HS-5 (cell line): ENCODE data around the gene ZFYVE16.
A peak's percentile ranks its signal among the peaks of the same experiment; 100 is the strongest.
"Not testable (repeated sequence)": the region's sequence is repeated elsewhere in the genome, so short reads cannot be mapped to it uniquely, and the experiment has no call there.

Experiments
- DNase-seq: peaks from one replicate; pipeline ENCODE4 v3.0.0-alpha.2; 2012; ENCODE audit warnings: low read depth

Gene ZFYVE16

DNA sequence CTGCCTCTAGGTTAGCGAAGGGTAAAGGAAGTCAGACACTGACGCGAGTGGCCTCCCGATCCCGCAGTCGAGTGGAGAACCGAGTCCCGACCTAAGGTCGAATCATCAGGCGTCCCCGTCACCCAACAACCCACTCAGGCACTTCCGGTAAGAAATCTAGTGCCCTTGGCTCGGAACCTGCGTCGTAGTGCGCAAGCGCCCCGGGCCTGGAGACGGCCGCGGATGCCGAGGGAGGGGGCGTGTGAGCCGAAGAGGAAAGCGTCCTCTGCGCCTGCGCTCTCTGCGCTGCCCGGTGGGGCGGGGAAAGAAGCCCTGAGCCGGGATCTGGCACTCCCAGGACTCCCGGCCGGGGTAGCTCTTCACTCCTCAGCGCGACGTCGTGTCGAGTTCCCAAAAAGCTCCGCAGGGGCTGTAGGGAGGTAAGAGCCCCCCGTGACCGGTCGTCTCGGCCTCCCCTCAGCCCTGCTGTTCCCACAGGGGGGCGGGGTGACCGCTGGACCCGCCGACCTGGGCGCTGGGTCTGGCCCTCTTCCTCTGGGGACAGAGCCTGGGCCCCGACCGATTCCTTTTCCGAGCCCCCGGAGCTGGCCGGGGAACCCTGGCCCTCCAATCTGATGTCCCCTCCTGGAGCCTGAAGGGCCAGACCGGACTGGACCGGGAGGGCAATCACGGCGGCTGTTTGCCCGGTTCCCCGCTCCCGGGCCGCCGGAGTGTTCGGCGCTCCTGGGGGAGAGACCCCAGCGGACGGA is at the start of gene ZFYVE16:
Gene ZFYVE16, plus strand, starts transcription at position 330 of the 749 bp plus-strand sequence. CDS start 26,084 bp downstream, outside the sequence.
- DNase-seq = peak; percentile 89

DNA sequence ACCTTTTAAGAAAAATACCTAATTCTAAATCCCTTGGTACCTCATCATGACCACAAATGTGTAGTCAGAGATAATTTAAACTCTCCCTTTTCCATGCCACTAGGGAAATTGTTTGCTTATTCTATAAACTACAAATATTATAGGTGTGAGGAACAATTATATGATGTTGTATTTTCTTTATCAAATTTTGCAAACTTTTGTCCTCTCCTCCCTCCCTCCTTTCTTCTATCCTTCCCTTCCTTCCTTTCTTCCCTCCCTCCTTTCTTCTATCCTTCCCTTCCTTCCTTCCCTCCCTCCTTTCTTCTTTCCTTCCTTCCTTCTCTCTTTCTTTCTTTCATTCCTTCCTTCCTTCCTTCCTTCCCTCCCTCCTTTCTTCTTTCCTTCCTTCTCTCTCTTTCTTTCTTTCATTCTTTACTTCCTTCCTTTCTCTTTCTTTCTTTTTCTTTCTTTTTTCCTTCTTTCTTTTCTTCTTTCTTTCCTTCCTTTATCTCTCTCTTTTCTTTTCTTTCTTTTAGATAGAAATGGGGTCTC is 46.9 kb upstream of the ZFYVE16 start:
- no peak for DNase-seq

DNA sequence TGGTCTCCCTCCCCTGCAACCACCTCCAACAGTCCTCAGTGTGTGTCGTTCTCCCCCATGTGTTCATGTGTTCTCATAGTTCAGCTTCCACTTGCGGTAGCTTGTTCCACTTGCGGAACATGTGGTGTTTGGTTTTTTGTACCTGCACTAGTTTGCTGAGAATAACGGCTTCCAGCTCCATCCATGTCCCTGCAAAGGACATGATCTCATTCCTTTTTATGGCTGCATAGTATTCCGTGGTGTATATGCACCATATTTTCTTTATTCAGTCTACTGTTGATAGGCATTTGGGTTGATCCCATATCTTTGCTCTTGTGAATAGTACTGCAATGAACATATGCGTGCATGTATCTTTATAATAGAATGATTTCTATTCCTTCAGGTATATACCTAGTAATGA is 43.0 kb upstream of the ZFYVE16 start:
- DNase-seq = no peak

DNA sequence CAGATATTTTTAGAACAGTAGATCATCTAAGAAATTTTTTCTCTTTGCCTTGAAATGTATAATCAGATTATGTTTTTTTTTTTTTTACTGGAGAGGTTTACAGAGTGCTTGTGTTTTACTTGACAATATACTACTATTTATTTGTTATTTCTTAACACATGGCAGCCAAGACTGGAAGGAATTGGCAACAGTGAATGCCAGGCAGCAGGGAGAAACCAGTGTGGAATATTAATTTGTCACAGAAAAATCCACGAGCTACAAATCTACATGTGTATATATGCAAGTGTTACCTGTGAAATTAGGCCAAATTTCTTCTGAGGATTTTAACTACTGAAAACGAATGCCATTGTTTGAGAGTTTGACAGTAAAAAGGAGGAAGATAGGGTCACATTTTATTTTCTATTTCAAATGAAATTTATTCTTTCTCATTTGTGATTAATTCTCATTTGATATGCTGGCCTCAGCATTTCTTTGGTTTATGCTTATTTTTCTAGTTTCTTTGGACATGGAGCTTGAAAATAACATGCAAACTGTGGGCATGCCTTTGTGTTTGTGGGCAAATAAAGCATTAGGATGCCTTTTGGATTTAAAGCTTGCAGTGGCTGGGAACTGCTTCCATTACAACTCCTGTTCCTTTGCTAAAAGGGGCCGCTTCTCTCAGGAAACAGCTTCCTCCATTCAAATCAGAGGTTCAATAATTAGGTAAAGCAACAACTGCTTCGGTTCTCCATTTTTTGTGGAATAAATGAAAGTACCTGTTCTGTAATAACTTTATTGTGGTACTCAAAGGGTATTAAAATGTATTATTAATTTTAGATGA is 39.0 kb upstream of the ZFYVE16 start:
- DNase-seq = no peak

DNA sequence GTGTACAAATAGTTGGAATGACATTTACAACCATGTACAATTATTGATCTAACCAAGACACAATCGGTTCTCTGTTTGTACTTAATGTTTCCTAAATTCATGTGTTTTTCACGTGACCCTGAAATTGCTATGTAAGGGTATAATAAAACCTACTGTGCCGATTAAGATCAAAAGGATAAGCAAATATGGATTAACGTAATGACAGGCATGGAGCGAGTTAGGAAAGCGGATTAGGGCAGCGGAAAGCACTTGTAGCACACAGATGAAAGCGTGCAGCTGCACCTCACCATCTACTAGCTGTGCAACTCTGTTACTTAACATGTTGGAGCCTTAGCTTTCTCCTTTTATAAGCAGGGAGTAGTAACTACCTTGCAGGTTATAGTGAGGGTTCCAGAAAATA is 38.3 kb upstream of the ZFYVE16 start:
- DNase-seq = no peak

DNA sequence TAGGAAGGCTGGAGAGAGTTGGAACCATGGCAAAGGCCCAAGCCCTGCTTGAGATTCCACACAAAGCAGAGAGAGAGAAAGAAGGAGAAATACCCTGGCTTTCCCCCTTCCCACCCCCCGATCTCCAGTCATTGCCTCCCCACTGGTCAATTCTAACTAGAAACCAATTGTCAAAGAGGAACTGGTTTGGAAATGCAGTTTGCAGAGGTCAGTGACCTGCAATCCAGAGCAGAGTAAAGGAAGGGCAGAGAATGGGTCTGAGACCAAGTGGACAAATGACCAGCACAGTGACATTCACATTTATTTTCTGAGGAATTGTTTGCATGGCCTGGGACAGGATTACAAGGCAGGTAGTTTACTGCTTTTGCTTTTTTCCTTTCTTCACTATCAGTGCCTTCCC is 37.5 kb upstream of the ZFYVE16 start:
- no peak for DNase-seq

DNA sequence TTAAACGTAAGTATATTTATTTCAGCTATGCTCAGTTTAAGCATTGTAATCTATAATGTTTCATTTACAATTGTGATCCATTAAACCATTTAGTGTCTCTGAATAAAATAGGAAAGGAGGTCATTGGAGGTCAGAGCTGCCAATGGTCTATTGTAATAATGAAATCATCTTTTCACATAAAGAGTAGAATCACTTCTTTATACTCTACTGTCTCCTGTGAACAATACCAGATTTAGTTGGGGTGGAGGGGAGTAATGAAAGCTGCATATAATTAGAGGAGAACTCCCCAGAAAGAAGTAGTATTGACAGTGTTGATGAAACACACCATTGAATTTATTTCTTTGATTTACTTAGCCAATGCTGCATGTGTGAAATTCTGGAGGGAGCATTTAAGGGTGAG is 35.1 kb upstream of the ZFYVE16 start:
- DNase-seq = no peak

DNA sequence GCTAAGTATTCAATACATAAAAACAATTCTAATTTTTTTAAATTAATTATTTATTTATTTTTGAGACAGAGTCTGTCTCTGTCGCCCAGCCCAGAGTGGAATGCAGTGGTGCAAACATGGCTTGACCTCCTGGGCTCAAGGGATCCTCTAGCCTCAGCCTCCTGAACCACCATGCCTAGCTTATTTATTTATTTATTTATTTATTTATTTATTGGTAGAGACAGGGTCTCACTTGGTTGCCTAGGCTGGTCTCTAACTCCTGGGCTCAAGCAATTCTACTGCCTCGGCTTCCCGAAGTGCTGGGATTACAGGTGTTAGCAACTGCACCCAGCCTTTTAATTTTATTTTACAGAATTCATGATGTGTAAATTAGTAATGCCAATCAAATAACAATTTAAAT is 33.7 kb upstream of the ZFYVE16 start:
- DNase-seq = no peak

DNA sequence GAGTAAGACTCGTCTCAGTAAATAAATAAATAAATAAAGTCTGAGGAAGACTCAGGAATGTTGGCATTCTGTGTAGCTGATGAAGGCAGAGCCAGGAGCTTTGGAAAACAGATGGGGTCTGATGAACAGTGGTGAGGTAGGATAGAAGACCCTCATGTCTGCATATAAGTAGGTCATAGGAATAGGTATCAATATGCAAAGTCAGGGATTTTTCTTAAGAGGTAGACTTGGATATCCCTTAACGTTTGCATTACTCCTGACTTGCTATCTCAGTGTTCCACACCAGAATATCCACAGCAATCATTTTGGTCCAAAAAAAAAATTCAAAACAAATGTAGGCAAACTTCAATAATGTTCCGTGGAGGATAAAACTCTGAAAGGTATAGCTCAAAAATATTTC is 31.3 kb upstream of the ZFYVE16 start:
- DNase-seq = no peak

DNA sequence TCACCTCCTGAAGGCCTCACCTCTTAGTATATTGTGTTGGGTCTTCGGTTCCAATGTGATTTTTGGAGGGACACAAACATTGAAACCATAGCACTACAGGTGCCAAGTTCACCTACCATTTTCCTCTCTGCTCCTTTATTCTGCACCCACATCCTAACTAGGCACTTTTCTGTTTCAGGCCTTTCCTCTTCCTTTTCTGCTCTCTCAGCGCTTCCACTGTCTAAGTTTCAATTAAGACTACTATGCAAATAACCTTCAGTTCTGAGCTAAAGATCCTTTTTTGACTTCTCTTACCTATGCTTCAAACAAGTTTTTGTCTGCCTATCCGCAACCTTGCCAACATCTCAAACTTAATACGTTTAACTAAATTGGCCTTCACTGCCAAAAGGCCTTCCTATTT is 25.4 kb upstream of the ZFYVE16 start:
- DNase-seq = no peak

DNA sequence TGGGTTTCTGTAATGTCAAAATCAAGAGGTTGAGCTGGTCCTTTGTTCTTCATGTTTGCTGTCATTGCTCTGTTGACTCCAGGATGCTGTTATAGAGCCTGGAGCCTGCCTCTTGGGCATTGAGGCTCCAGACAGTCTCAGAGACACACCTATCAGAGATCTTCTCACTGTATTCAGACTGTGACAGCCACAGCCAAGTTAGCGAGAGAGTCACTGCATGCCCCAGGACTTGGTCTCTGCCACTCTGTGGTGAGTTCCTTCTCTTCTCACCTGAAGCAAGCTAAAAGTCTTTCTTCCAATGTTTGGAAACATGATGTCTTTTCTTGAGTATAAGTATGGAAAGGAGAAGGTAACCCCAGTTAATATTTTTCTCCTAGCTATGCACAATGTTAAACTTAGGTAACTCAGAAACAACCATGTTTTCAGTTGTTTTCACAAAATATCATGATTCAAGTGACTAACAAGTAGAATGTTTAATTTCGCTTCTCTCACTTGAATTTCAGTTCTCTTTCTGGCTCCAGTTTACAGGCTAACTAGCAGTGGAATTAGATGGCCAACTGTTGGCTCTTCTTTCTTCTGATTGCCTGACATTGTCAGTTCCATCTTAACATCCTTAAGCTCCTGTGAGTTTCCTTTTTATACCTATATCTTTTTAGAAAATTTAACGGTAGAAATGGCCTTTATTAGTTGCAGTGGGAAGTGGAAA is 20.6 kb upstream of the ZFYVE16 start:
- DNase-seq = no peak

DNA sequence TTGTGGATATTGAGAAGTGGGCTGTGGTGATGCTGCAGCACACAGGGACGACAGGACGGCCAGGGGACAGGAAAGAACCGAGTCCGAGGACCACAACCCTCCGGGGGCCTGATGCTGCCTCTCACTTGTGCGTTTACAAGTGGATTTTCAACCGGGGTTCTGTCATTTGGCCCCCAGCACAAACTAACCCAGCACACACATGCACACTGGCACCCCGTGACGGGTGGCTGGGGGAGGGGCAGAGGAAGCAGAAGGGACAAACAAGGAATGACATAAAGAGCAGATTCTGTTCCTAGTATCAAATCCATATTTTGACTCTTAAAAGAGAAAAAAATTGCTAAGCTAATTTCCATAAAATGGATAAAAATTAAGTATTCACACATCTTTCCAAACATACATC is 18.3 kb upstream of the ZFYVE16 start:
- no peak for DNase-seq

DNA sequence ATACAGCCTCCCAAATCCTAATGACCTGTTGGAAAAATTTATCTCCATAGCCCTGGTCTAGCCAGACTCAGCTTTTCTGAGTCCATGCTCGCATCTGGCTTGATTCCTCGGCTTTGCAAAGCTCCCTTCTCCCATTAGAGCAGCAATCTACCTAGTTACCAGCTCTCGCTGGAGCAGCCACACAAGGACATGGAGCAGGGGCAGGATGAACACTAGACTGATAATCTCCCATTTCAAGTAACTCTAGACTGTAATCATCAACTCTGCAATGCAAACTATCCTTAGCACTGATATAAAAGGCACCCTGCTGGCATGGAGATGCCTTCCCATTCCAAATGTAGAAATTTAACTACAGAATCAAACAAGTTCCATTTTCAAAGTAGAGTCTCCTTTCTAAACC is 17.5 kb upstream of the ZFYVE16 start:
- DNase-seq = not testable (repeated sequence)

DNA sequence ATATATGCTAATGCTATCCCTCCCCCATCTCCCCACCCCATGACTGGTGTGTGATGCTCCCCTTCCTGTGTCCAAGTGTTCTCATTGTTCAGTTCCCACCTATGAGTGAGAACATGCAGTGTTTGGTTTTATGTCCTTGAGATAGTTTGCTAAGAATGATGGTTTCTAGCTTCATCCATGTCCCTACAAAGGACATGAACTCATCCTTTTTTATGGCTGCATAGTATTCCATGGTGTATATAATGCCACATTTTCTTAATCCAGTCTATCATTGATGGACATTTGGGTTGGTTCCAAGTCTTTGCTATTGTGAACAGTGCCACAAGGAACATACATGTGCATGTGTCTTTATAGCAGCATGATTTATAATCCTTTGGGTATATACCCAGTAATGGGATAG is 16.6 kb upstream of the ZFYVE16 start:
- not testable (repeated sequence) for DNase-seq

DNA sequence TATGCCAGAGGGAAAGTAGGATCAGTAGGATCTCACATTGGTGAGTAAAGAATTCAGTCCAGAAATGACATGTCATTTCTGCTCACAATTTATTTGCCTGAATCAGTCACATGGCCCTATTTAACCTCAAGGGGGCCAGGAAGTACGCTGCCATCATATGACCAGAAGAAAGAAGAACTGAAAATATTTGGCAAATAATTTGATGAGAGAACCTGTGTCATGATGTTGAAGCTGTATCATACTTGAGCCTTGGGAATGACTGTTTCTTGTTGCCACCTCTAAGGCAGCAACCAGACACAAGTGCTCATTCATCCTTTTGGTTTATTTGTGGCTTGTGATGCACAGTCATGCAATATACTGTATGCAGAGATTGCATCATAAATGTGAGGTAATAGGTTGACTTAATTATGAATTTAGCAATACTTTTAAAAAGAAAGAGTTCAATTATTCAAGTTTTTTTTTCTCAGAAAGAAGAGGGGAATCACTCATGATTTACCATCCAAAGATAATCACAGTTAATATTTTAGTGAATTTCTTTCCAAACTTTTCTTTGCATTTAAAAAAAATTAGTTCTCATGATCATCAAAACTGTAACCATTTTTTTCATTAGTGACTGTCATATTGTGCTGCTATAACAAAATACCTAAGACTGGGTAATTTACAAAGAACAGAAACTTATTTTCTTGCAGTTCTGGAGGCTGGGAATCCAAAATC is 8.2 kb upstream of the ZFYVE16 start:
- DNase-seq = peak; percentile 44

DNA sequence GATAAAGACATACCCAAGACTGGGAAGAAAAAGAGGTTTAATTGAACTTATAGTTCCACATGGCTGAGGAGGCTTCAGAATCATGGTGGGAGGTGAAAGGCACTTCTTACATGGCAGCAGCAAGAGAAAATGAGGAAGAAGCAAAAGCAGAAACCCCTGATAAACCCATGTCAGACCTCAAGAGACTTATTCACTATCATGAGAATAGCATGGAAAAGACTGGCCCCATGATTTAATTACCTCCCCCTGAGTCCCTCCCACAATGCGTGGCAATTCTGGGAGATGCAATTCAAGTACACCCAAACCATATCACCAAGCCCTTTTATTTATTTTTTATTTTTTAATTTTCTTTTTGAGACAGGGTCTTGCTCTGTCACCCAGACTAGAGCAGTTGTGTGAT is 7.5 kb upstream of the ZFYVE16 start:
- not testable (repeated sequence) for DNase-seq

DNA sequence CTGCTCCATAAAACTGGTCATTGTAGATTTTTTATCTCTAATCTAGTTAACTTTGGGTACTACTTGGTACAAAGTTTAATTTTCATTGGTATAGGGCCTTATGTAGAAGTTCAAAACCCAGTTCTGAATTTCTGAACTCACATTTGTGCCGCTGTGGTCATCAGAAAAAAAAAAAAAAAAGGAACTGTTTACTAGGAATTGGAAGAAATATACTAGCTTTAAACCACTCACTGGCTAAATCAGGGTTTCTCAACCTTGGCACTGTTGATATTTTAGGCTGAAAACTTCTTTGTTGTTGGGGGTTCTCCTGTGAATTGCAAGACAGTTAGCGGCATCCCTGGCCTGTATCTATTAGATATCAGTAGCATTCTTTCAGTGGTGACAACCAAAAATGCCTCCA is 4.1 kb upstream of the ZFYVE16 start:
- no peak for DNase-seq

DNA sequence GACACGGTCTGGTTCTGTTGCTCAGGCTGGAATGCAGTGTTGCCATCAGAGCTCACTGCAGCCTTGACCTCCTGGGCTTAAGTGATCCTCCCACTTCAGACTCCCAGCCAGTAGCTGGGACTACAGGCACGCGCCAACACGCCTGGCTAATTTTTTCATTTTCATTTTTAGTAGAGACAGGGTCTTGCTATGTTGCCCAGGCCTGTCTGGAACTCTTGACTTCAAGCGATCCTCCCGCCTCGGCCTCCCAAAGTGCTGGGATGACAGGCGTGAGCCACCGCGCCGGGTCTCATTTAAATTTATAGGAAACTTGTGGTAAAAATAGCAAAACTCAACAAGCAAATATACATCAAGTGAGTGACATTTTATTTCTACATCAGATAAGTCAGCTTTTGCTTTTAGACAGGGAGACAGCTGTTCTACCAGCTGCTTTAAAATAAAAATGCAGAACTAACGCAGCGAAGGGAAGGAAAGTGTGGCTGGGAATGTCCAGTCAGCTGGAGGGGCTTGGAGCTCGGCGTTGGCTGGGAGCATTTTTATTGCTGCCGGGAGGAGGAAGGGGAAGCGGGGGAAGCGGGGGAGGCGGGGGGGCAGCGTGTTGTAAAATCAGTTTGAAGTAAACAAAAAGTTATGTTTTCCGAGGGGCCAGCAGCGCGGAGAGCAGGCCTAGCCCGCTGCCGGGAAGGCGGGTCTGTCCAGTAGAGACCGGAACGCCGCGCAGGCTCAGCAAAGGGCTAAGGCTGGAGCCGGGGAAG is 707 bp upstream of the ZFYVE16 start:
- DNase-seq = no peak

DNA sequence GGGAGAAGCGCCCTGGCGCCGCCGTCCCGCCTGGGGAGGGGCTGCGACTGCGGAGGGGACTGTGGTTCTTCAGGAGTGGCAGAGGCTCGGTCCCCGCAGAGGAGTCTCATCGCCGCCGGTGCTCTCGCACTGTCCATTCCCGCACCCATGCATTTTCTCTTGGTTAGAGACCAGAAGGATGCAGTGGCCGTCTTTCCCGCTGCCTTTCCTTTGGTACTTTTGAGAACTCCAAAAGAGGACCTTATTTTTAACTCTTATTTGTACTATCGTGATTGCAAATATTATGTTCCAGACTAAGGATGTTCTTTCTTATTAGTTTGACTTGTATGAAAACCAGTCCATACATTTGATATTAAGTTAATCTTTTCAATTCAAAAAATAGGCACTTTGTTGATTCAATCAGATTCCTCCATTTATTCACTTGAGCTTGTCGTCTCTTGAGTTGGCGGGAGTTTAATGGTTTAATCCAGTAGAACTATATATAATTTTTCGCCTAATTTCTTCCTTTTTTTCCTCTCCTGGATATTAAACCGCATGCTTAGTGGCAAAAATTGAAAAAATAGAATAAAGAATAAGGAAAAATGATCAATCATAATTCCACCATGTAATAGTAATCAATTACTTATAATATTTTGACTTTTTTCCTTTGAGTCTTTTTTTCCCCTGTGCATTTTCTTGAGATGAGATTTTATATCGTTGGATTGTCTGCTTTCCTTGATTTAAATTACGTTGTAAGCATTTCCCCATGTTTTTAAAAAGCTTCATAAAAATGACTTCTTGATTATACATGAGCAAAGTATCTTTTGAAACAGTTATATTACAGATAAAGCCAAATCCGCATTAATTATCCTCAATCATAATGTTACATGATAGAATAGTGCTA is 861 bp downstream of the ZFYVE16 start:
- DNase-seq = peak; percentile 31

DNA sequence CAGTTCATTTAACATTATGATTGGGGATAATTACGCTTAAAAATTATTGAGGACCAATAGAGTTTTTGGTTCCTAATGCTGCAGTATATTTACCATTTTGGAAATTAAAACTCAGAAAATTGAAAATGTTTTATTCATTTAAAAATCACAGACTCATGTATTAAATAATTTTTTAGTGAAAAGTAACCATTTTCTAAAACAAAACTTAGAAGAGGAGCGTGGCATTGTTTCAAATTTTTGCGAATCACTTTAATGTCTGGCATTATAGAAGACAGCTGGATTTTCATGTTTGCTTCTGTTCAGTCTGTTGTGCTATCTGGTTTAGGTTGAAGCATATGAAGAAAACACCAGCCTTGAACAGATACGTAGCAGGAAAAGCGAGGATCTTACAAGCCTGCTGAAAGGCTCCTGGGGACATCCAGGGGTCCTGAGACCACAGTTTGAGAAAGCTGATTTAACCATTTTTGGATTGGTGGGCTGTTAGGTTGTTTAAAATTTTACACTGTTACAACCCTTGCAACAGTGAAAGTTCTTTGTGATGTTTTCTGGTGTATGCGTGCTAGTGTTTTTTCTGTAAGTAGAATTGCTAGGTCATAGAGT is 1.6 kb downstream of the ZFYVE16 start:
- DNase-seq = no peak
